Measurements from ENCODE around the gene TMEM89. TPM values are rescaled to one million over a fixed set of nuclear protein-coding genes. Genes with fewer than 3 reads are reported as not detected.

Gene TMEM89
- total RNA-seq, 6 experiments from 2014 or later = not detected

GRCh38 chr3:48595526-48596121, 25.9 kb downstream of the TMEM89 start:
- ATAC-seq (no peak), DNase-seq (no peak)
- H3K36me3 ChIP-seq = peaks cover 0 to 23% (median 12%) of the 10 kb centered on the region in 4 donors
- H3K4me1 ChIP-seq = no peaks in the 10 kb centered on the region
- H3K9me3 ChIP-seq = no peaks in the 10 kb centered on the region
- no peak overlapping the region for H3K4me3 ChIP-seq
- no peaks in the 10 kb centered on the region for H3K27me3 ChIP-seq
- H3K27ac ChIP-seq = no peak overlapping the region
- 25% methylated on average over 2 of the region's 10 CpGs for WGBS (ENCODE audit: insufficient coverage, low coverage, low lambda C conversion rate, missing lambda C conversion rate)
- TF ChIP-seq POLR2A (IDR thresholded peaks at IDR 0.05) = no peak
- TF ChIP-seq CTCF (IDR thresholded peaks at IDR 0.05) = no peak
- intact Hi-C loops (cut with DNase I) = no loop called here

GRCh38 chr3:48595075-48595525, 26.5 kb downstream of the TMEM89 start, which contains the start of gene COL7A1:
Gene COL7A1 (minus strand): TSS chr3:48595329. CDS start chr3:48595159, 170 bp downstream.
- Histone ChIP-seq H3K9me3 (no peaks in the 10 kb centered on the region), H3K27ac (no peak within 1 kb of the TSS), H3K36me3 (peaks cover 0 to 19% (median 8%) of the 10 kb centered on the region in 4 donors), H3K4me3 (no peak within 1 kb of the TSS), H3K27me3 (no peaks in the 10 kb centered on the region), H3K4me1 (no peaks in the 10 kb centered on the region)
- intact Hi-C loops (cut with DNase I) = no loop called here
- DNase-seq (no peak), ATAC-seq (no peak)
- TF ChIP-seq CTCF (IDR thresholded peaks at IDR 0.05) = no peak
- WGBS (ENCODE audit: insufficient coverage, low coverage, low lambda C conversion rate, missing lambda C conversion rate) = 14% methylated on average over 8 of the region's 35 CpGs

- DNase-seq = no peak
- ATAC-seq = no peak
- intact Hi-C loops (cut with DNase I) = no loop called here
- Histone ChIP-seq H3K9me3 (no peaks in the 10 kb centered on the region), H3K36me3 (peaks cover 0 to 13% (median 4%) of the 10 kb centered on the region in 4 donors), H3K4me3 (no peak overlapping the region), H3K27me3 (no peaks in the 10 kb centered on the region), H3K4me1 (no peaks in the 10 kb centered on the region), H3K27ac (no peak overlapping the region)
- 40% methylated on average over 17 of the region's 39 CpGs for WGBS (ENCODE audit: insufficient coverage, low coverage, low lambda C conversion rate, missing lambda C conversion rate)
- TF ChIP-seq POLR2A (IDR thresholded peaks at IDR 0.05) (no peak), CTCF (IDR thresholded peaks at IDR 0.05) (no peak)
Observed at GRCh38 chr3:48594417-48595049, 27.0 kb downstream of the TMEM89 start.

- no peaks in the 10 kb centered on the region for H3K27me3 ChIP-seq
- no peak overlapping the region for H3K4me3 ChIP-seq
- no peak overlapping the region for H3K27ac ChIP-seq
- ATAC-seq (no peak), DNase-seq (no peak)
- intact Hi-C loops (cut with DNase I) = no loop called here
- peaks cover 0 to 2% (median 0%) of the 10 kb centered on the region in 4 donors for H3K36me3 ChIP-seq
- 100% methylated on average over 2 of the region's 9 CpGs for WGBS (ENCODE audit: insufficient coverage, low coverage, low lambda C conversion rate, missing lambda C conversion rate)
- no peaks in the 10 kb centered on the region for H3K4me1 ChIP-seq
- no peak for TF ChIP-seq POLR2A (IDR thresholded peaks at IDR 0.05)
- no peak for TF ChIP-seq CTCF (IDR thresholded peaks at IDR 0.05)
- no peaks in the 10 kb centered on the region for H3K9me3 ChIP-seq
Observed at GRCh38 chr3:48593337-48593736, 28.2 kb downstream of the TMEM89 start.
